HUDEP-2 (cell line): ENCODE measurements around the gene PFN1.

Experiments used
- DNase-seq, 76 experiments: peaks; one replicate each; lab custom pipeline; 2025; ENCODE audit not compliant: unreplicated experiment in 76 of 76; lab: John Stamatoyannopoulos, UW

PFN1 gene

DNA sequence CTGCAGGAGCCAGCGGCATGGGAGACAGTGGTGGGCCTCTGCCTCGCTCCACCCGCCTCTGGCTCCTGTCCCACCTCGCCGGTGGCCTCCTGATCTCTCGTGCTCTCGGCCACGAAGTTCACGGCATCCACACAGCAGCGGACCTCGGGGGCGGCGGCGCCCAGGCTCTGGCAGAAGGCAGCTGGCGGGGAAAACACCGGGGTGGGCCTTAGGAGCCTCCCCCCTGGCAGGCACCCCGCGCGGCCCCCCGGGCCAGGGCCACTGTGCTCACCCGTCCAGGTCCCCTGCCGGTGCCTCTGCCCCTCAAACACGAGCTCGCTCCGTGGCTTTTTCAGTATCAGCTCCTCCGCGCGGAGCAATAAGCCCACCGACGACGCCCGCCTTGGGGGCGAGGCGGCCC is 49.4 kb downstream of the PFN1 start:
- no peak for DNase-seq

DNA sequence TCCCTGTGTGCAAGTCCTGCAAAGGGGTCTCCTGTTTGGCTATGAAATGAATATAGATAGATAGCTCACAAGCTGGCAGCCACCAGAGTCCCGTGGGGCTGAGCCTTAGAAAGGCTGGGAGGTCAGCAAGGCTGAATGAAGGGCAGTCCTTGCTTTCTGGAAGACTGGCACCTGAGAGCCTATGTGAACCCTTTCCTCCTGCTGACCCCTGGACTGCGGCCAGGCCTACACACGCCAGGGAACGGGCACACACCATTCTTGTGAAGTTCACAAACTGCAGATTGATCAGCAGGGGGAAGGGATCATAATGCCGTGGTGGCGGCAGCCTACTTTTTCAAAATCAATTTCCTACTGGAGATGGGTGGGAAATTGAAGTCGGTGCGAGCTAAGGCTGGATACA is 50.0 kb downstream of the PFN1 start:
- DNase-seq: no peak

DNA sequence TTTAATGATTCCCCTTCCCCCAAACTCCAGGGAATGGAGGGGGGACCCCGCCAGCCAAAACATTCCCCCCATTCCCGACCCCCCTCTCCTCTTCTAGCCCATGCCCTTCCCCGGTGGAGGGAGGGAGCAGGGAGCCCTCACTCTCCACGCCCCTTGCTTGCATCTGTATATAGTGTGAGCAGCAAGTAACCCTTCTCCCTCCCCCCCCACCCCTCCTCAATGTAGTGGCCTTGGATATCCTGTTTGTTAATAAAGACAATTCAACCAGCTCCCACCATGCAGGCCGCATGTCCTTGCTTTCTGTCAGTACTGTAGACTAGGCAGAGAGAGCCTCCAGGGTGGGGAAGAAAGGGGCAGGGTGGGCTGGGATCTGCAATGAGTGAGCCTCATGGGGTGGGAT is 50.5 kb downstream of the PFN1 start:
- no peak for DNase-seq

DNA sequence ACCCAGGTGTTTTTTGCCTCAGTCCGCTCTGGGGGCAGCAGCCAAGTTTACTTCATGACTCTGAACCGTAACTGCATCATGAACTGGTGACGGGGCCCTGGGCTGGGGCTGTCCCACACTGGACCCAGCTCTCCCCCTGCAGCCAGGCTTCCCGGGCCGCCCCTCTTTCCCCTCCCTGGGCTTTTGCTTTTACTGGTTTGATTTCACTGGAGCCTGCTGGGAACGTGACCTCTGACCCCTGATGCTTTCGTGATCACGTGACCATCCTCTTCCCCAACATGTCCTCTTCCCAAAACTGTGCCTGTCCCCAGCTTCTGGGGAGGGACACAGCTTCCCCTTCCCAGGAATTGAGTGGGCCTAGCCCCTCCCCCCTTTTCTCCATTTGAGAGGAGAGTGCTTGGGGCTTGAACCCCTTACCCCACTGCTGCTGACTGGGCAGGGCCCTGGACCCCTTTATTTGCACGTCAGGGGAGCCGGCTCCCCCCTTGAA is 51.1 kb downstream of the PFN1 start:
- DNase-seq: no peak

DNA sequence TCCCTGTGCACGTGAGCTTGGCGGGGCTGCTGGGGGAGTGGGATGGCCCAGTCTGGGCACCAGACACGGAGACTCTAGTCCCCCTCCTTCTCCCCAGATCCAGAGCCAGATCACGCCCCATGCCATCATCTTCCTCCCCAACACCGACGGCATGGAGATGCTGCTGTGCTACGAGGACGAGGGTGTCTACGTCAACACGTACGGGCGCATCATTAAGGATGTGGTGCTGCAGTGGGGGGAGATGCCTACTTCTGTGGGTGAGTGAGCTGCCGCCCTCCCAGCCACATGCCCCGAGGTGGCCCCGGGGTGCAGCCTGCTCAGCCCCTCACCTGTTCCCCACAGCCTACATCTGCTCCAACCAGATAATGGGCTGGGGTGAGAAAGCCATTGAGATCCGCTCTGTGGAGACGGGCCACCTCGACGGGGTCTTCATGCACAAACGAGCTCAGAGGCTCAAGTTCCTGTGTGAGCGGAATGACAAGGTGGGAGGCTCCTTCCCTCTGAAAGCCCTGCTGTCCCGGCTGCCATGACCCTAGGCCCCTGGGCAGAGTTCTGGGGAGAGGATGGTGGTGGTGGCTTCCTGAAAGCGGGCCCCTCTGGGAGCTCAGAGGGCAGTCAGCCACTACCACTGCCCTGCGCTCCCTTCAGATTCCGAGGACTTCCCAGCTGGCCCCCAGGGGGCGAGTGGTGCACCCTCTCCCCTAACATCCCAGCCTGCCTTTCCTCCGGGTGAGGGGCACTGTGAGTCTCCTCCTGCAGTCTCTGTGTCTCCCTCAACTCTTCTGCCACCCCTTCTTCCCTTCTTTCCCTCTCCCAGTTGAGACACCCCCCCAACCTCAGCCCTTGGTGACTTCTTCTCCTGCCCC is 51.8 kb downstream of the PFN1 start:
- DNase-seq: no peak

DNA sequence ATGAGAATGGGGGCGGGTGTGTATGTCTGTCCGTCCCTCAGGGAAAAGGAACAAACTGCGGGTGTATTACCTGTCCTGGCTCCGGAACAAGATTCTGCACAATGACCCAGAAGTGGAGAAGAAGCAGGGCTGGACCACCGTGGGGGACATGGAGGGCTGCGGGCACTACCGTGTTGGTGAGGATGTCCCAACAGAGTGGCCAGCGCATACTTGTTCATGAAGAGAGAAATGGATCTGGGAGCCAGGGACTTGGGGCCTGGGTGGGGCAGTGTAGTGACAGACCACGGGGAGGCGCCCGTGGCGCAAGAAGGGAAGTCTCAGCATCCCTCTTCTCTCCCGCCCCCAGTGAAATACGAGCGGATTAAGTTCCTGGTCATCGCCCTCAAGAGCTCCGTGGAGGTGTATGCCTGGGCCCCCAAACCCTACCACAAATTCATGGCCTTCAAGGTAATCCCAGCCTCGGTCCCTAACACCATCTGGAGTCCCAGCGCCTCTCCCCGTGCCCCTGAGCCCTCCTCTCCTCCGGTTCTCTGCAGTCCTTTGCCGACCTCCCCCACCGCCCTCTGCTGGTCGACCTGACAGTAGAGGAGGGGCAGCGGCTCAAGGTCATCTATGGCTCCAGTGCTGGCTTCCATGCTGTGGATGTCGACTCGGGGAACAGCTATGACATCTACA is 52.5 kb downstream of the PFN1 start:
- DNase-seq: no peak
